ENCODE results near the gene IL1RAP.
A peak's percentile ranks its signal among the peaks of the same experiment; 100 is the strongest.

IL1RAP gene

DNA sequence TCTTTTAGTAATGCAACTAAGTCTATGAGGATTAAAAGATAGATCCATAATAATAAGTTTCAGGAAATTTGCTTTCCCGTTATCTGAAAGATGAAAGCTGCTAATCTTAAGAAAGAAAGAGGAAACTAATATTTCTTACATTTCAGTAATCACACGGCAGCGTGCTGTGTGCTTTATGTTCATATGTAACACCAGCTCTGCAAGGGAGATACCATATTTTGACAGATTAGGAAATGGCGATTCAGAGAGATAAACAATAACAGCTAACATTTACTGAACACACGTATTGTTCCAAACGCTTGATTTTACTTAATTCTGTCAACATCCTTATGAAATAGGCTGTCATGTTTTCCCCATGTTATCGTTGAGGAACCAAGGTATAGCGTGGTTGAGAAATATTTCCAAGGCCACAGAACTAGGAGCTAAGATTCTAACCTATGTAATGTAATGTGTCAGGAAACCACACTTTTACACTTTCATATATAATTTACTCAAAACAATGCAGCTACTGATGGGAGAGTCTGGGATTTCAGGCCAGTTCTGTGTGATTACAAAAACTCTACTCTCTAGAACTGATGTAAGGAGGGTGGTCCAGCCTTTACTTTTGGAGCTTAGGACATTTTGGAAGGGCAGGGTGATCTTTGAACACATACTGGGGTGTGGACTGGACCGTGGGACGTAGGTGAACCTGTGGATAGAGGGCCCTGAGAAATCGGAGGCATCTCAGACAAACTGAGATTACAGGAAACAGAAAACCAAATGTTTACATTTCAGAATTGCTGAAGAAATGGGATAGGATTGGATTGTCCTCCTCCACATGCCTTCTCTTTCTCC, 100.6 kb downstream of the IL1RAP start:
- no peak for DNase-seq (ENCODE audit: low read depth in 2 of 2)

DNA sequence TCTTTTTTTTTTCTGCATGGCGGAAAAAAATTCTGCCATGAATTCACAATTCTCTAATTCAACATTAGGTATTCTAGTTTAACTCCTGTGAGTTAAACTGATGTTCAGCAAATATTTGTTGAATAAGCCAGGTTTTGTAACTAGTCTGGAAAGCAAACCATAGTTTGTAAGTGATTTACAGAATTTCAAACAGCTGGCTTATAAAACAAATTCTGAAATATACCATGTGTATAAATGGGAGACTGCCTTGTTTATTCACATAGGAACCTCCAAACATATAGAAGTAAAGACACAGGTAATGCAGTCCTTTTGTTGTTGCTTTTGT, 101.1 kb downstream of the IL1RAP start:
- DNase-seq (ENCODE audit: low read depth in 2 of 2), result no peak

DNA sequence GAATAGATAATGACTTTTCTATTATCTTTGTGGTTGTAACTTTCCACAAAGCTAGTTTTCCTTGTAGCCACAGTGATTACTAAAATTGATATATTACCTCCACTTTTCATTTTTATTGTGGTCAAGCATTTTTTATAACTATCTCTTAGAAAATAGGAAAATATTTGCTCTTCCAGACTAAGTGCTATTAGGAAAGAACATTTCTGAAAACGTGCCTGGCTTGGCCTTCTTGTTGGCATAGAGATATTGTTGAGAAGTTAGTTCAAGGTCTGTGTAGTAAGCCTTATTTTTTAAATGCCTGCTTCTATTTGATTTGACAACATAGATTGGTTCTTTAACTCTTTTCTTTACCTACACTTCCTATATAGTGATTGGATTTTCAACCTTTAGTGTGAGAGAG, 101.7 kb downstream of the IL1RAP start:
- no peak for DNase-seq (ENCODE audit: low read depth in 2 of 2)

DNA sequence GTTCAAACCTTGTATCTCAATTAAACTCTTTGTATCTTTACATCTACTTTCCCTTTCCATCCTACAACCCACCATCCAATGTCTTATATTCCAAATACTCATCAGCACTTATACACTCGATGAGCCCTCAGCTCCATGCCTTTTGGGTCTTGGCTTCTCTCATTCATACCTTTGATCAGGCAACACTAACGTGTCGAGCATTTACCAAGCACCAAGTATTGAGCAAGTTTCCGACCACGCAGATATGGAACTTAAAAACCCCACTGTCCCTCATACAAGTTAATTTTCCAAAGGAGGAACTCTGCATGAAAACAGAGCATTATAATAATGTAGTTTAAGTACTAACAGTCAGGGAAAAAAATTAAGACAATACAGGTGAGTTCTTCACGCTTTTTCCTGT, 102.8 kb downstream of the IL1RAP start:
- no peak for DNase-seq (ENCODE audit: low read depth in 2 of 2)

DNA sequence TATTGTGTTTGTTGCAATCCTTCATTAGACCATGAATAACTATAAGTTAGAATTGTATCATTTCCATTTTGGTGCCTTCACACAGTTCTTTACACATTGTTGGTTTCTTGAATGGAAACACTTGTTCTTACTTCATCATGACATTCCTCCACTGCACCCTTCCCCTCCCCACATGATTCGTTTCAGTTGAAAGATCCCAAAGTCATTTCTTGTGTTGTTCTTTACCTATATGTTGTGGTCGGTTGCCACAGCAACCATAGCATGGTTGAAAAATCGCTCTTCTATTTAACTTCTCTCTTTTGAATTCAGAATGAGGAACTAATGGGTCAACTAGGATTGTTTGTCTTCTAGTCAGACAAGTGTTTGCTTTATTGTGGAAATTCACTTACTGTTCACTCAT, 103.3 kb downstream of the IL1RAP start:
- no peak for DNase-seq (ENCODE audit: low read depth in 2 of 2)

DNA sequence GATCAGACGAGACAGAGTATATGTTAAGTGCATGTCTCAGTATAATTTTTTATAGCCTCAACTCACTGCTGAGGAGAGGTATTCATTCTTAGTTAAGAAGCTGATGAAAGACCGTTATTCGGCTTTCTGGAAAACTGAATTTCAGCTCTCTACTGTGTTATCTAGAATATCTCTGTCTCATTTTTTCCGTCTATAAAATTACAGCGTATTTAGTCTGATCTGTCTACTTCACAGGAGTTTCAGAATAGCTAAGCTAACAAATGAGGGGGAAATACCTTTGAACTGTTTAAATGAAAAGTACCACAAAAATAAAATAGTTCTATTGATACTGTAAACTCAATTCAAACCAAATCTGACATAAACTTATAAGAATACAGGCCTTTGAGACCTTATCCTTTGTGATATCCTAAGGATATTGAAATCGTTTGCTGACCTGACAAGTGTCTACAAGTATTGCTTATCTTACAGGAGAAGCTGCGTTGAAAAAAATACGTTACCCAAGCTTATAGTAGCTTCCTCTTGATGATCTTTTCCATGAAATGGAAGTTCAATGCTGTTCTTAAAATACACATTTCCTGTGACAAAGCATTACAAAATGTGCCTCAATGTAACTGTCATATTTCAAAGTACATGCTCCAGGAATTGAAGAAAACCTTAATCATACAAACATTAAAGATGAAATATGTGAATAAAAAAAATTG, 104.6 kb downstream of the IL1RAP start:
- DNase-seq (ENCODE audit: low read depth in 2 of 2), result no peak

DNA sequence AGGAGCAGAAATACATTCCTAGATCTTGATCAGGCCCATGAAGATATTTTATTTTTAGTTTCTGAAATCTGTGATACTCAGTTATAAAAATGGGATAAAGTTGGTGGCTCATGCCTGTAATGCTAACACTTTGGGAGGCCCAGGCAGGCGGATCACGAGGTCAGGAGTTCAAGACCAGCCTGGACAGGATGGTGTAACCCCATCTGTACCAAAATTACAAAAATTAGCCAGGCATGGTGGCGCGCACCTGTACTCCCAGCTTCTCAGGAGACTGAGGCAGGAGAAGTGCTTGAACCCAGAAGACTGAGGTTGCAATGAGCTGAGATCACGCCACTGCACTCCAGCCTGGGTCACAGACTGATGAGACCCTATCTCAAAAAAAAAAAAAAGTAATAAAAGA, 105.5 kb downstream of the IL1RAP start:
- no peak for DNase-seq (ENCODE audit: low read depth in 2 of 2)

DNA sequence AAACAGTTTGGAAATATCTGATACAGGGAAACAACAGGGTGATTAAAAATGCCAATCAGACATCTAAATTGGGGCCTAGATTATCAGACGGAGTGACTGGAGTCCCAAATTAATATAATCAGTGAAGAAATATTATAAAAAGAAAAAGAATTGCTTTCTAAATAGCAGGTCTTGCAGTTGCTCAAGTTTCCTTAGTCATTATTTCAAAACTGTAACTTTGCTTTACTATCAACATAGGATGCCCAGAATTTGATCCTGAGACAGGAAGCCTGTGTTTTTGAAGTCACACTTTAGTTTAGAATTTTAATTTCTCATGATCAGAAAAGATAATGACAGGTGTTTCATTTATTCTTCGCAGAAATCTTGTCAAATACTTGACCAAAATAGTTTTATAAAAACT, 105.9 kb downstream of the IL1RAP start:
- no peak for DNase-seq (ENCODE audit: low read depth in 2 of 2)

DNA sequence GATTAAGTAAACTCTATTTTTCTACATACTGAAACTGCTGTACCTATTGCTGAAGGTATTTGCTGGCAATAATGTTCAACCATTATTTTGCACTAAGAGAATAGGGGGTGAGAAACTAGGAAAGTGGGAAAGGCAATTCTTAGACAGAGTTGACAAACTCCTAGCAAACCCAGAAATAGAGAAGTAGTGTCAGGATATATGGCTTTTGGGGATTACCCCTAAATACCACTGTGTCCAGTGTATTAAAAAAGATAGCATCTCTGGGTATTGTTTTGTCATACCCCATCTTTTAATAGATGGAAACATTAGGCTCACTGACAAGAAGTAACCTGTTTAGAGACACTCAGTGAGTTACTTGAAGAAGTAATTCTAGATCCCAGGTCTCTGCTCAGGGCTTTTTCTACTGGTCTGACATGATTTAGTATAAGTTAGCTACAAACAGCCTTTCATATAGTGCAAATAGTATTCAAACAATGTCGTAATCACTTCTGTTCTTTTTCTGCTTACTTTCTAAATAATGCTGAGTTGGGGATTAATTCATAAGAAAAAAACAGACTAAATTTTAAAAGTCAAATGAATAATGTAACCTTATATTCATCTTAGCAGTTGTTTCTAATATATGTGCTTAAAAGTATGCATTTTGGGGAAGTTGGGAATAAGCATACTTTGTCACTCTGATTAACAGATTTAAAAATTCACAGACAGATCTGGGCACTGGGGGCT, 107.2 kb downstream of the IL1RAP start:
- DNase-seq (ENCODE audit: low read depth in 2 of 2), result no peak

DNA sequence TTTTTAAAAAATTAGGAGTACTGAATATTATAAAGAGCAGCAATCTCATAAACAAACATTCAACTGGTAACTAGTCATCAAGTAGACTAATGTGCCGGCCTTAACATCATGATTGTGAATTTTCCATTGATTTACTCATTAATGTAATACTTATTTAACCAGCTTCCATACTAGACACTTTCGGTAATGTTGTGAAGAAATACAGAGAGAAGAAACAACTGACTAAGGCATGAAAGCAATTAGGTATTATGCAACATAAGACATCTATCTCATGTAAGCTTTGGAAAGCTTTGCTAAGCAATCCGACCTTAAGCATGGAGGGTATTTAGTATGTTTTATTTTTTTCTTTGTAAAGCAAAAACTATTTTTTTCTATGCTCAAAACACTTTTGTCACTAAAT, 108.0 kb downstream of the IL1RAP start:
- DNase-seq (ENCODE audit: low read depth in 2 of 2), result no peak

DNA sequence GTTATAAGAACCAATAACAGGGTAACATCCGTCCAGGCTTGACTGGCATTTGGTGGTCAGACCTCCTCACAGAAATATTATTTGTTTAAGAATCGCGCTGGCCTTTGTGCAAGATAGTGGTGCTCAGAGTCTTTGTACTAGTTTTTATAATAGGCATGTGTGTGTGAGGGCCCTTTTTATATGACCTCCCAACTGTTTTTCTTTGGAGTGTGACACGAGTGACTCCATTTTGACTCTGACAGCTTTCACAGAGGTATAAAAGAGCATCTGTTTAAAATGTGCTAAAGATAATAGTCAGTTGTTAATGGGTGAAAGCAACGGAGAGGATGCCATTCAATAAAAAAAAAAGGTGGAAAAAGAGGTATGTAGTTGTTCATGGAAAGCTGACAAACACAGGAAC, 110.4 kb downstream of the IL1RAP start:
- no peak for DNase-seq (ENCODE audit: low read depth in 2 of 2)

DNA sequence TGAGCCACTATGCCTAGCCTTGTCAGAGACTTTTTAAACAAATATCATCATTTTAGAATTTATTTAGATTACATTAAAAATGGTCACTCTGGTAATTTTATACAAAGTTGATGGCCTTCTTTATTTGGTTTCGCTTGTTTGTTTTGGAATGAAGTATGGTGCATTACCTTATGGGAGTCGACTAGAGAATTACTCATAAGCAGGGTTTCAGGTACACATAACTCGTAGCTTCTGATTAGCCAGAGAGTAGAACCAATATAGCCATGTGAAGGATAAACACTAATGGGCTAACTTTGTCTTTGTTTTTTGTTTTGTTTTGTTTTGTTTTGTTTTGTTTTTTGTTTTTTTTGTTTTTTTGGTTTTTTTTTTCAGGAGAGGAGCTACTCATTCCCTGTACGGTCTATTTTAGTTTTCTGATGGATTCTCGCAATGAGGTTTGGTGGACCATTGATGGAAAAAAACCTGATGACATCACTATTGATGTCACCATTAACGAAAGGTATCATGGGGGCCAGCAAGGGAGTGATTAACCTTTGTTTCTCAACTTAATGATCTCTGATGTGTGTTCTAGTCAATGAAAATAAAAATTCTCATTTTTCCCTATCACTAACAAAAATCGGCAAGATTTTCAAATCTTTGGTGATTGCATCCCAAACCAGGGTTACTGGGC, 113.2 kb downstream of the IL1RAP start:
- no peak for DNase-seq (ENCODE audit: low read depth in 2 of 2)

DNA sequence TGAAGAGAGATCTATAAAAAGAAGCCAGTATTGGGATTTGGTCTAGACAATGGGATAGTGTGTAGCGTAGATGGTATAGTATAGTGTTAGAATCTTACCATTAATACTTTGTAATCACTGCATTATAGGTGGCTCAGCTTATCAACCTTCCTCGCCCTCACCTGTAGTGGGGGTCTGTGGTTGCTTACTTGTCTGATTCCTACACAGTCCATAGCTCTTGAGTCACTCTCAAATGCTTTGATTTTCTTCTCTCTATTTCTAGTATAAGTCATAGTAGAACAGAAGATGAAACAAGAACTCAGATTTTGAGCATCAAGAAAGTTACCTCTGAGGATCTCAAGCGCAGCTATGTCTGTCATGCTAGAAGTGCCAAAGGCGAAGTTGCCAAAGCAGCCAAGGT, 115.2 kb downstream of the IL1RAP start:
- no peak for DNase-seq (ENCODE audit: low read depth in 2 of 2)

DNA sequence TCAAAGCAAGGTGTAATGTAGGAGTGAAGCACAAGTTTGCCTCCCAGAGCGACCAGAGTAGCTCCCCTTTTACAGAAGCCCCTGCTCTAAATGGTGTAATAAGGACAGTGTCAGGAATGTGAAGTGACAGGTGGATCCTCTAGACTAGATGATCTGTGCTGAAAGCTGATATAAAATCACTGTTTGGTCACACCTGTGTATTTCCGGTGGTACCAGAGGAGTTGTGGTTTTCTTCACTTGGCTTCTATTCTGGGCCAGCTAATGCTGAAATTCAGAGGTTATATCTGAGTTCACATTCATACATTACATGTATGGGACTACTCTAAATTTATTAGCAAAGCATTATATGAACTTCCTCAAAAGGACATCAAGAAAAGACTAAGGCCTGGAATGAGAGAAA, 117.4 kb downstream of the IL1RAP start:
- no peak for DNase-seq (ENCODE audit: low read depth in 2 of 2)

DNA sequence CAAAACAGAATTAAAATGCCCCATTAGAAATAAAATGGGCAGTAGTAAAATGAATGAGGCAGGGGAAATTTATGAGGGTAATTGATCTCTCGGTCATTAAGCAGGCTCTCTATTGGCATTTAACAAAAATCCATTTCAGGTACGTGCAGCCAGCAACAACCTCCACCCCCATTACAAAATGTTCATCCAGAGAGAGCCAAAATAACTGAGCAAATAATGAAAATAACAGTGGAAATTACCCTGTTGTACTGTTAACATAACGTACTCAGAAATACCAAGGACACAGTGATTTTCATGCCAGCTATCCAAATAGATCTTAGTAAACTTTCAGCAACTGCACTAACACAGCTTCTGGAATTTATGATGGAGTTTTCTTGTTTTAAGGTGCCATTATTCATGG, 127.7 kb downstream of the IL1RAP start:
- no peak for DNase-seq (ENCODE audit: low read depth in 2 of 2)

DNA sequence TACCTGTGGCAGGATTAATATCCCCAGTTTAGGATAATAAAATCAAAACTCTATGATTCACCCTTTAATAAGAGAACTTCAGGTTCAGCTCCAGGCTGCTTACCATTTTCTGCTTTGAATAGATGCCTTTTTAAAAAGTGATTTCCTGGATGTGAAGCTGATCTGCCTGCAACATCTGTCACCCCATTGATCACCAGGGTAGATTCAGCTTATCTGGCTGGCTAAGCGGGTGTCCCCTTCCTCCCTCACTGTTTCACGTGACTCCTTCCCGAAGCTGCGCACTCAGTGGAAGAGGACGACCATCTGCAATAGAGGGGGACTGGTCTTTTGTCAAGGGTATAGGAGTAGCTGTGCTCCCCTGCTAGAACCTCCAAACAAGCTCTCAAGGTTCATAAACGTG, 128.1 kb downstream of the IL1RAP start:
- DNase-seq (ENCODE audit: low read depth in 2 of 2), result no peak

DNA sequence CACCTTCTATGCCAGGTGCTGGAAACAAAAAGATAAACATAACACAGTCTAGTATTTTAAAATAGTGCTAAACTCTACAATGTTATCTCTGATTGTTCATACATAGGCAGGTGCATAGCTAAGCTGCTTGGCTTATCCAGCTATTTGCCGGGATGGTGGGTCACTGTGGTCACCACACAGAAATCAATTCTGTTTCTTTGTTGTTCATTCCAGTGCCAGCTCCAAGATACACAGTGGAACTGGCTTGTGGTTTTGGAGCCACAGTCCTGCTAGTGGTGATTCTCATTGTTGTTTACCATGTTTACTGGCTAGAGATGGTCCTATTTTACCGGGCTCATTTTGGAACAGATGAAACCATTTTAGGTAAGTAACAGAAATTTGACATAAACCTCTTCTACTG, 130.2 kb downstream of the IL1RAP start:
- DNase-seq (ENCODE audit: low read depth in 2 of 2), result no peak

DNA sequence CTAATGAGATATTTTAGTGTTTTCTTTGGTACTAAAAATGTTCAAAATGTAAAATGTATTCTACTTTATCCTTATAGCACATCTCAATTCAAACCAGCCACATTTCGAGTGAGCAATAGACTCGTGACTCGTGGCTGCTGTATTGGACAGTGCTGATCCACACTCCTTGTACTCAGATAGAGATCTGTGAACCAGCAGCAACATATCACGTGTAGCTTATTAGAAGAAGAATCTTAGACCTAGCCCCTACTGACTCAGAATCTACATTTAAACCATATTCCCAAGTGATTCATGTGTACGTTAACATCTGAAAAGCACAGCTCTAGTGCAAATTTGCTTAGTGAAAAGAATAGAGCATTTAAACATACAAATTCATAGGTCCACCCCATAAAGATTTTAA, 130.9 kb downstream of the IL1RAP start:
- peak; percentile 33 to 37 for DNase-seq (ENCODE audit: low read depth in 2 of 2)

DNA sequence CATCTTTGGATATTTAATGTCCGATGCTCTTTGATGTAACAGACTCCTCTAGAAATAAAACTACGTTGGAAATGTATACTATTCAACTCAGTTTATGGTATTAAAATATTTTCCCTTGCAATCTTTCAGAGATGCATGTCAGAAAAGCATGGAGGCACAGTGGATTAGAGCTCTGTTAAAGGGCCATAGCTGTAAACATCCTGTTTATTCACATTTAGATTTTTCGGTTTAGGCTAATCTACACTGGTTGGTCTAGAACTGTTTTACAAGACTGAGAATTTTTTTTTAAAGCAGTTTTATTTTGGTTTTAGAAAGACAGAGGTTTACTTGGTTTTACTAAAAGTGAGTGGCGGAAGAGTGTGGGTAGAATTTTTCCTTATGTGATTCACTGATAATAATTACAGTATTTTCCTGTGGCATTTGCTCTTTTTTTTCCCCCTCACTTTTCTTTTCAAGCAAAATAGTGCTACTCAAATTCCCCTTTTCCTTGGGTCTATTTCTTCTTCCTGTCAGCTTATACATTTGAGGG, 132.1 kb downstream of the IL1RAP start:
- DNase-seq (ENCODE audit: low read depth in 2 of 2), result no peak

DNA sequence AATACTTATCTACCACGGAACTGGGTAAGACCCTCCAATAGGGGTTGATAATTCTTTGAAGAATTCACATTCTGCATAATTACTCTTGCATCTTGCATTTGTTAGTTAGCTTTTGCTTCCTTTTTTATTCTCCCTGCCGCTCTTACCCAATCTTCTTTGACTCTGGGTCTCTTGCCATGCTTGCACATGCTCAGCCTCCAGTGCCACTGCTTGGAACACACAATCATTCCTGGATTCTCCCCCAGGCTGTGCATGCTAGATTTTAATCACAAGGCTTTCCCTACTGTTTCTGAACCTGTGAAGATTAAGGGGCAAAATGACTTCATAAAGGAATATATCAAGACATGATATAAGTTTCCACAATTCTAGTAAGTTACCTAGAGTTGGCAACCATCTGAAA, 133.1 kb downstream of the IL1RAP start:
- no peak for DNase-seq (ENCODE audit: low read depth in 2 of 2)

DNA sequence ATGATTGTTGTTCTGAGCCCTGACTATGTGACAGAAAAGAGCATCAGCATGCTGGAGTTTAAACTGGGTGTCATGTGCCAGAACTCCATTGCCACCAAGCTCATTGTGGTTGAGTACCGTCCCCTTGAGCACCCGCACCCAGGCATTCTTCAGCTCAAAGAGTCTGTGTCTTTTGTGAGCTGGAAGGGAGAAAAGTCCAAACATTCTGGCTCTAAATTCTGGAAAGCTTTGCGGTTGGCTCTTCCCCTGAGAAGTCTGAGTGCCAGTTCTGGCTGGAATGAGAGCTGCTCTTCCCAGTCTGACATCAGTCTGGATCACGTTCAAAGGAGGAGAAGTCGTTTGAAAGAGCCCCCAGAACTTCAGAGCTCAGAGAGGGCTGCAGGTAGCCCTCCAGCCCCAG, 142.0 kb downstream of the IL1RAP start:
- no peak for DNase-seq (ENCODE audit: low read depth in 2 of 2)

DNA sequence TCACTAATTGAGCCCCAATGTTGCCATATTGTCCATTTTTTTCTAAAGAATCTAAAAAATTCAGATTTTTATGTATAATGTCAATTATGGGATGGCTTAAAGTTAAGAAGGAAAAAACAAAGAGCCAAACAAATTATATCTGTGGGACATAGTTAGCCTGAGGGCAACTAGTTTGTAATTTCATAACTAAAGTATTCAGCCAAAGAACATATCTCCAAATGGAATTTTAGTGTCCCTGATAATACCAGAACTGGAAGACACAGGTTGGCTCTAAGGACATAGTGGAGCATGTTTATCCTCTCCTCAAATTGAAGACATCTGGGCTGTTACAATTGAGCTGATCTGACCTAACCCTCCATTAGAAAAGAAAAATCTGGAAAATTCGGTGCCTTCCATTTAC, 144.2 kb downstream of the IL1RAP start:
- no peak for DNase-seq (ENCODE audit: low read depth in 2 of 2)
